HCT116 (cell line): ENCODE data around the gene GPRIN1. TPM values are rescaled to one million over a fixed set of nuclear protein-coding genes. Genes with fewer than 3 reads are reported as not detected.
"Not testable (repeated sequence)": the region's sequence is repeated elsewhere in the genome, so short reads cannot be mapped to it uniquely, and the experiment has no call there.

Experiments used
- ATAC-seq: fragments of 200-7000 bp; cut with Tn5 transposase; 2 replicates; pipeline ENCODE4 v1.9.1; 2020; ENCODE audit warnings: mild to moderate bottlenecking, moderate library complexity
- BruUV-seq: library from RNA; stranded (reverse); fragments of 400-500 nt; replicated peaks from 2 replicates; lab custom pipeline; 2021; lab: Mats Ljungman, UMichigan
- CTCF ChIA-PET: fragments of 300-600 bp; sonication (Branson Sonifier 250); formaldehyde crosslinking; loops from one replicate; lab custom pipeline; 2021; ENCODE audit warnings: antibody characterized with exemption; lab: Charles Lee
- POLR2A ChIA-PET: fragments of 300-600, 350-600 bp; sonication (Branson Sonifier 250); formaldehyde crosslinking; loops from one replicate; lab custom pipeline; 2021; ENCODE audit warnings: antibody characterized with exemption; lab: Charles Lee
- RAD21 ChIA-PET, 2 experiments: fragments of 300-600 bp; sonication (Branson Sonifier 250); formaldehyde crosslinking; loops; one replicate each; lab custom pipeline; 2023; ENCODE audit warnings: low total read pairs in 2 of 2; ENCODE audit not compliant: uncharacterized antibody in 2 of 2, unreplicated experiment in 2 of 2, low non-redundant PET in 1 of 2; lab: Charles Lee
- DNase-seq: peaks from one replicate; pipeline ENCODE4 v3.0.0-alpha.2; 2010; ENCODE audit warnings: low read depth, low spot score
- H2AFZ ChIP-seq: fragments of 200-600 bp; shearing (Covaris generic), sonication (generic); 2 replicates; pipeline ENCODE4 v1.6.1; 2017; ENCODE audit warnings: low read depth, mixed run types, mixed read lengths, antibody characterized with exemption, low read length; ENCODE audit not compliant: poor library complexity, severe bottlenecking
- H3K27ac ChIP-seq: 2 replicates; pipeline ENCODE4 v1.5.1; 2012; ENCODE audit warnings: low read depth, low read length
- H3K27me3 ChIP-seq: fragments of 200-600 bp; sonication (generic); 2 replicates; pipeline ENCODE4 v1.6.1; 2016; ENCODE audit warnings: mixed run types, low read length, mixed read lengths; ENCODE audit not compliant: insufficient read depth
- H3K36me3 ChIP-seq, 2 experiments: fragments of 200-500 bp in 1 of 2; fragments of 200-600 bp in 1 of 2; sonication (Bioruptor generic) in 1 of 2; sonication (generic) in 1 of 2; 2 replicates each; pipeline versions ENCODE4 v1.5.1 to v1.6.1; 2014 to 2016; ENCODE audit warnings: low read length in 2 of 2, inconsistent platforms in 1 of 2, mixed read lengths in 1 of 2, mixed run types in 1 of 2; ENCODE audit not compliant: insufficient read depth in 2 of 2, control insufficient read depth in 1 of 2
- H3K4me1 ChIP-seq, 2 experiments: fragments of 200-600 bp in 1 of 2; sonication (generic) in 1 of 2; 2 replicates each; pipeline versions ENCODE4 v1.5.1 to v1.6.1; 2012 to 2017; ENCODE audit warnings: low read length in 2 of 2, inconsistent platforms in 1 of 2, mild to moderate bottlenecking in 1 of 2, mixed read lengths in 1 of 2, mixed run types in 1 of 2, moderate library complexity in 1 of 2; ENCODE audit not compliant: insufficient read depth in 2 of 2, control insufficient read depth in 1 of 2
- H3K4me2 ChIP-seq: fragments of 200-600 bp; sonication (generic); 2 replicates; pipeline ENCODE4 v1.6.1; 2017; ENCODE audit warnings: mixed run types, low read length, mixed read lengths
- H3K4me3 ChIP-seq, 2 experiments: fragments of 200-600 bp in 1 of 2; sonication (generic) in 1 of 2; replicated peaks in 1 of 2; 2 replicates each; pipeline ENCODE4 v1.5.1; 2011 to 2016; ENCODE audit warnings: low read length in 2 of 2, control low read depth in 1 of 2, low read depth in 1 of 2, mild to moderate bottlenecking in 1 of 2, mixed read lengths in 1 of 2, mixed run types in 1 of 2
- H3K79me2 ChIP-seq: fragments of 200-600 bp; sonication (generic); 2 replicates; pipeline ENCODE4 v1.6.1; 2017; ENCODE audit warnings: mild to moderate bottlenecking, mixed run types, low read length, moderate library complexity, mixed read lengths; ENCODE audit not compliant: insufficient read depth
- H3K9ac ChIP-seq: fragments of 200-600 bp; sonication (generic); 2 replicates; pipeline ENCODE4 v1.6.1; 2016; ENCODE audit warnings: low read length, mixed read lengths
- H3K9me2 ChIP-seq: fragments of 200-600 bp; sonication (generic), shearing (Covaris generic); 2 replicates; pipeline ENCODE4 v1.6.1; 2017; ENCODE audit warnings: mixed run types, mild to moderate bottlenecking, moderate library complexity; ENCODE audit not compliant: insufficient read depth
- H3K9me3 ChIP-seq, 2 experiments: fragments of 200-500 bp in 1 of 2; fragments of 200-600 bp in 1 of 2; sonication (Bioruptor generic) in 1 of 2; sonication (generic) in 1 of 2; 2 replicates each; pipeline ENCODE4 v1.6.1; 2014 to 2017; ENCODE audit warnings: low read length in 2 of 2, mixed read lengths in 2 of 2, inconsistent platforms in 1 of 2, low read depth in 1 of 2, mild to moderate bottlenecking in 1 of 2, mixed run types in 1 of 2, moderate library complexity in 1 of 2; ENCODE audit not compliant: control insufficient read depth in 1 of 2, insufficient read depth in 1 of 2
- H4K20me1 ChIP-seq: fragments of 200-600 bp; sonication (generic), shearing (Covaris generic); 2 replicates; pipeline ENCODE4 v1.6.1; 2017; ENCODE audit warnings: mixed run types, mild to moderate bottlenecking, moderate library complexity; ENCODE audit not compliant: insufficient read depth
- CEBPB ChIP-seq: IDR thresholded peaks from 2 replicates; pipeline ENCODE4 v1.6.1; 2012; ENCODE audit warnings: low read depth
- EZH2 ChIP-seq: fragments of 200-600 bp; sonication (generic); IDR thresholded peaks from 2 replicates; pipeline ENCODE4 v1.6.1; 2017; ENCODE audit warnings: antibody characterized with exemption, mixed run types
- JUND ChIP-seq: IDR thresholded peaks from 2 replicates; pipeline ENCODE4 v1.6.1; 2012
- REST ChIP-seq: IDR thresholded peaks from 2 replicates; pipeline ENCODE4 v1.6.1; 2012; ENCODE audit warnings: low read depth
- SIN3A ChIP-seq: IDR thresholded peaks from 2 replicates; pipeline ENCODE4 v1.6.1; 2012; ENCODE audit warnings: low read depth
- SP1 ChIP-seq: IDR thresholded peaks from 2 replicates; pipeline ENCODE4 v1.6.1; 2012; ENCODE audit warnings: low read depth
- SRF ChIP-seq: IDR thresholded peaks from 2 replicates; pipeline ENCODE4 v1.6.1; 2012; ENCODE audit warnings: low read depth
- ZFX ChIP-seq: fragments of 450-650 bp; IDR thresholded peaks from 2 replicates; pipeline ENCODE4 v1.6.1; 2017
- intact Hi-C: fragments of 100-400 bp; cut with micrococcal nuclease; formaldehyde crosslinking; loops from 2 replicates; pipeline ENCODE4 v1.10.0; 2022
- total RNA-seq: library from RNA; stranded (reverse); gene quantifications from one replicate; pipeline ENCODE4 v1.2.1, GENCODE V29; 2021; ENCODE audit not compliant: unreplicated experiment

The GPRIN1 gene
- total RNA-seq, 1 experiment from 2014 or later, result 14.2 TPM

- H3K79me2 ChIP-seq, H3K27me3 ChIP-seq, BruUV-seq, H3K27ac ChIP-seq, POLR2A ChIA-PET, DNase-seq, H3K9me2 ChIP-seq, H3K4me2 ChIP-seq, ATAC-seq, H3K36me3 ChIP-seq, H2AFZ ChIP-seq, CTCF ChIA-PET, H3K9me3 ChIP-seq, H3K4me3 ChIP-seq, H3K9ac ChIP-seq, intact Hi-C loops, H4K20me1 ChIP-seq, RAD21 ChIA-PET: not testable (repeated sequence)
- H3K4me1 ChIP-seq, result peaks cover 9 to 34% of the 10 kb centered on the region in 2 experiments; a peak in 3 of 4 replicates
Observed at GRCh38 chr5:176550937-176551336, 59.0 kb downstream of the GPRIN1 start.

GRCh38 chr5:176550275-176550831, 59.6 kb downstream of the GPRIN1 start:
- H3K4me1 ChIP-seq, result peaks cover 15 to 40% of the 10 kb centered on the region in 2 experiments
- no peak overlapping the region for H2AFZ ChIP-seq
- H3K27ac ChIP-seq, result no peak overlapping the region
- H3K9me2 ChIP-seq, result no peaks in the 10 kb centered on the region
- ATAC-seq, result no peak
- no peak overlapping the region for H3K4me2 ChIP-seq
- TF ChIP-seq SP1, result no peak
- TF ChIP-seq CEBPB, result no peak
- no peak for TF ChIP-seq SRF
- TF ChIP-seq ZFX, result no peak
- TF ChIP-seq JUND, result no peak
- TF ChIP-seq EZH2, result no peak
- TF ChIP-seq SIN3A, result no peak
- no peak for TF ChIP-seq REST
- TF ChIP-seq, all 23 proteins: peak for 0
- H3K9ac ChIP-seq, result no peak overlapping the region
- POLR2A ChIA-PET, result no interaction called here
- BruUV-seq, result no TSS peak
- H3K79me2 ChIP-seq, result no peaks in the 10 kb centered on the region
- no peak for DNase-seq
- H3K27me3 ChIP-seq, result no peaks in the 10 kb centered on the region
- no peaks in the 10 kb centered on the region for H3K9me3 ChIP-seq
- no peak overlapping the region for H3K4me3 ChIP-seq
- intact Hi-C loops, result no loop called here
- RAD21 ChIA-PET, result no interaction called here
- CTCF ChIA-PET, result no interaction called here
- no peaks in the 10 kb centered on the region for H3K36me3 ChIP-seq
- no peaks in the 10 kb centered on the region for H4K20me1 ChIP-seq
